HCT116 (cell line): ENCODE results near the gene RPL39L. TPM values are rescaled to one million over a fixed set of nuclear protein-coding genes. Genes with fewer than 3 reads are reported as not detected.

Experiments used
- ATAC-seq: fragments of 200-7000 bp; cut with Tn5 transposase; 2 replicates; pipeline ENCODE4 v1.9.1; 2020; ENCODE audit warnings: mild to moderate bottlenecking, moderate library complexity
- BruUV-seq: library from RNA; stranded (reverse); fragments of 400-500 nt; replicated peaks from 2 replicates; lab custom pipeline; 2021; lab: Mats Ljungman, UMichigan
- CTCF ChIA-PET: fragments of 300-600 bp; sonication (Branson Sonifier 250); formaldehyde crosslinking; loops from one replicate; lab custom pipeline; 2021; ENCODE audit warnings: antibody characterized with exemption; lab: Charles Lee
- POLR2A ChIA-PET: fragments of 300-600, 350-600 bp; sonication (Branson Sonifier 250); formaldehyde crosslinking; loops from one replicate; lab custom pipeline; 2021; ENCODE audit warnings: antibody characterized with exemption; lab: Charles Lee
- RAD21 ChIA-PET, 2 experiments: fragments of 300-600 bp; sonication (Branson Sonifier 250); formaldehyde crosslinking; loops; one replicate each; lab custom pipeline; 2023; ENCODE audit warnings: low total read pairs in 2 of 2; ENCODE audit not compliant: uncharacterized antibody in 2 of 2, unreplicated experiment in 2 of 2, low non-redundant PET in 1 of 2; lab: Charles Lee
- DNase-seq: peaks from one replicate; pipeline ENCODE4 v3.0.0-alpha.2; 2010; ENCODE audit warnings: low read depth, low spot score
- H2AFZ ChIP-seq: fragments of 200-600 bp; shearing (Covaris generic), sonication (generic); 2 replicates; pipeline ENCODE4 v1.6.1; 2017; ENCODE audit warnings: low read depth, mixed run types, mixed read lengths, antibody characterized with exemption, low read length; ENCODE audit not compliant: poor library complexity, severe bottlenecking
- H3K27ac ChIP-seq: 2 replicates; pipeline ENCODE4 v1.5.1; 2012; ENCODE audit warnings: low read depth, low read length
- H3K27me3 ChIP-seq: fragments of 200-600 bp; sonication (generic); 2 replicates; pipeline ENCODE4 v1.6.1; 2016; ENCODE audit warnings: mixed run types, low read length, mixed read lengths; ENCODE audit not compliant: insufficient read depth
- H3K36me3 ChIP-seq, 2 experiments: fragments of 200-500 bp in 1 of 2; fragments of 200-600 bp in 1 of 2; sonication (Bioruptor generic) in 1 of 2; sonication (generic) in 1 of 2; 2 replicates each; pipeline versions ENCODE4 v1.5.1 to v1.6.1; 2014 to 2016; ENCODE audit warnings: low read length in 2 of 2, inconsistent platforms in 1 of 2, mixed read lengths in 1 of 2, mixed run types in 1 of 2; ENCODE audit not compliant: insufficient read depth in 2 of 2, control insufficient read depth in 1 of 2
- H3K4me1 ChIP-seq, 2 experiments: fragments of 200-600 bp in 1 of 2; sonication (generic) in 1 of 2; 2 replicates each; pipeline versions ENCODE4 v1.5.1 to v1.6.1; 2012 to 2017; ENCODE audit warnings: low read length in 2 of 2, inconsistent platforms in 1 of 2, mild to moderate bottlenecking in 1 of 2, mixed read lengths in 1 of 2, mixed run types in 1 of 2, moderate library complexity in 1 of 2; ENCODE audit not compliant: insufficient read depth in 2 of 2, control insufficient read depth in 1 of 2
- H3K4me2 ChIP-seq: fragments of 200-600 bp; sonication (generic); 2 replicates; pipeline ENCODE4 v1.6.1; 2017; ENCODE audit warnings: mixed run types, low read length, mixed read lengths
- H3K4me3 ChIP-seq, 2 experiments: fragments of 200-600 bp in 1 of 2; sonication (generic) in 1 of 2; replicated peaks in 1 of 2; 2 replicates each; pipeline ENCODE4 v1.5.1; 2011 to 2016; ENCODE audit warnings: low read length in 2 of 2, control low read depth in 1 of 2, low read depth in 1 of 2, mild to moderate bottlenecking in 1 of 2, mixed read lengths in 1 of 2, mixed run types in 1 of 2
- H3K79me2 ChIP-seq: fragments of 200-600 bp; sonication (generic); 2 replicates; pipeline ENCODE4 v1.6.1; 2017; ENCODE audit warnings: mild to moderate bottlenecking, mixed run types, low read length, moderate library complexity, mixed read lengths; ENCODE audit not compliant: insufficient read depth
- H3K9ac ChIP-seq: fragments of 200-600 bp; sonication (generic); 2 replicates; pipeline ENCODE4 v1.6.1; 2016; ENCODE audit warnings: low read length, mixed read lengths
- H3K9me2 ChIP-seq: fragments of 200-600 bp; sonication (generic), shearing (Covaris generic); 2 replicates; pipeline ENCODE4 v1.6.1; 2017; ENCODE audit warnings: mixed run types, mild to moderate bottlenecking, moderate library complexity; ENCODE audit not compliant: insufficient read depth
- H3K9me3 ChIP-seq, 2 experiments: fragments of 200-500 bp in 1 of 2; fragments of 200-600 bp in 1 of 2; sonication (Bioruptor generic) in 1 of 2; sonication (generic) in 1 of 2; 2 replicates each; pipeline ENCODE4 v1.6.1; 2014 to 2017; ENCODE audit warnings: low read length in 2 of 2, mixed read lengths in 2 of 2, inconsistent platforms in 1 of 2, low read depth in 1 of 2, mild to moderate bottlenecking in 1 of 2, mixed run types in 1 of 2, moderate library complexity in 1 of 2; ENCODE audit not compliant: control insufficient read depth in 1 of 2, insufficient read depth in 1 of 2
- H4K20me1 ChIP-seq: fragments of 200-600 bp; sonication (generic), shearing (Covaris generic); 2 replicates; pipeline ENCODE4 v1.6.1; 2017; ENCODE audit warnings: mixed run types, mild to moderate bottlenecking, moderate library complexity; ENCODE audit not compliant: insufficient read depth
- CBX3 ChIP-seq: IDR thresholded peaks from 2 replicates; pipeline ENCODE4 v1.6.1; 2012; ENCODE audit warnings: low read depth
- CEBPB ChIP-seq: IDR thresholded peaks from 2 replicates; pipeline ENCODE4 v1.6.1; 2012; ENCODE audit warnings: low read depth
- CTCF ChIP-seq, 3 experiments: fragments of 200-600 bp in 1 of 3; sonication (generic) in 1 of 3; IDR thresholded peaks in 2 of 3; conservative IDR thresholded peaks in 1 of 3; 2 replicates each; pipeline ENCODE4 v1.5.1; 2012 to 2017; ENCODE audit warnings: low read depth in 2 of 3, low read length in 2 of 3, antibody characterized with exemption in 1 of 3, borderline replicate concordance in 1 of 3, control low read depth in 1 of 3, mild to moderate bottlenecking in 1 of 3, mixed read lengths in 1 of 3, mixed run types in 1 of 3, moderate library complexity in 1 of 3; ENCODE audit not compliant: insufficient read depth in 1 of 3
- EGR1 ChIP-seq: IDR thresholded peaks from 2 replicates; pipeline ENCODE4 v1.6.1; 2012; ENCODE audit warnings: low read depth
- ELF1 ChIP-seq: IDR thresholded peaks from 2 replicates; pipeline ENCODE4 v1.6.1; 2012; ENCODE audit warnings: low read depth, borderline replicate concordance
- EZH2phosphoT487 ChIP-seq: fragments of 200-600 bp; IDR thresholded peaks from 2 replicates; pipeline ENCODE4 v1.6.1; 2018; ENCODE audit warnings: antibody characterized with exemption, borderline replicate concordance
- FOSL1 ChIP-seq: IDR thresholded peaks from 2 replicates; pipeline ENCODE4 v1.6.1; 2012; ENCODE audit warnings: low read depth
- JUND ChIP-seq: IDR thresholded peaks from 2 replicates; pipeline ENCODE4 v1.6.1; 2012
- MAX ChIP-seq: IDR thresholded peaks from 2 replicates; pipeline ENCODE4 v1.6.1; 2012
- POLR2A ChIP-seq: IDR thresholded peaks from 2 replicates; pipeline ENCODE4 v1.7.0; 2011; ENCODE audit warnings: borderline replicate concordance; ENCODE audit not compliant: insufficient read depth, insufficient read length; ENCODE audit errors: extremely low read depth
- POLR2AphosphoS5 ChIP-seq: IDR thresholded peaks from 2 replicates; pipeline ENCODE4 v1.6.1; 2011; ENCODE audit warnings: mild to moderate bottlenecking, low read depth, low read length, moderate library complexity
- SIN3A ChIP-seq: IDR thresholded peaks from 2 replicates; pipeline ENCODE4 v1.6.1; 2012; ENCODE audit warnings: low read depth
- SP1 ChIP-seq: IDR thresholded peaks from 2 replicates; pipeline ENCODE4 v1.6.1; 2012; ENCODE audit warnings: low read depth
- YY1 ChIP-seq: IDR thresholded peaks from 2 replicates; pipeline ENCODE4 v1.6.1; 2011; ENCODE audit warnings: low read length, low read depth, moderate library complexity, mild to moderate bottlenecking; ENCODE audit not compliant: insufficient replicate concordance; ENCODE audit errors: extremely low read depth
- ZBTB33 ChIP-seq: IDR thresholded peaks from 2 replicates; pipeline ENCODE4 v1.6.1; 2011; ENCODE audit warnings: mild to moderate bottlenecking, low read length, moderate library complexity; ENCODE audit not compliant: insufficient replicate concordance; ENCODE audit errors: extremely low read depth
- ZFX ChIP-seq: fragments of 450-650 bp; IDR thresholded peaks from 2 replicates; pipeline ENCODE4 v1.6.1; 2017
- ZNF274 ChIP-seq: fragments of 200-500 bp; sonication (Bioruptor generic); IDR thresholded peaks from 2 replicates; pipeline ENCODE4 v1.6.1; 2014; ENCODE audit warnings: mild to moderate bottlenecking, low read depth, low read length, inconsistent platforms
- intact Hi-C: fragments of 100-400 bp; cut with micrococcal nuclease; formaldehyde crosslinking; loops from 2 replicates; pipeline ENCODE4 v1.10.0; 2022
- total RNA-seq: library from RNA; stranded (reverse); gene quantifications from one replicate; pipeline ENCODE4 v1.2.1, GENCODE V29; 2021; ENCODE audit not compliant: unreplicated experiment
- TF ChIP-seq, protein P1 (sequence below): IDR thresholded peaks from 2 replicates; pipeline ENCODE4 v1.6.1; 2012
- TF ChIP-seq, protein P2 (sequence below): IDR thresholded peaks from 2 replicates; pipeline ENCODE4 v1.6.1; 2012; ENCODE audit warnings: low read depth

The RPL39L gene
- total RNA-seq, 1 experiment from 2014 or later, result not detected

DNA sequence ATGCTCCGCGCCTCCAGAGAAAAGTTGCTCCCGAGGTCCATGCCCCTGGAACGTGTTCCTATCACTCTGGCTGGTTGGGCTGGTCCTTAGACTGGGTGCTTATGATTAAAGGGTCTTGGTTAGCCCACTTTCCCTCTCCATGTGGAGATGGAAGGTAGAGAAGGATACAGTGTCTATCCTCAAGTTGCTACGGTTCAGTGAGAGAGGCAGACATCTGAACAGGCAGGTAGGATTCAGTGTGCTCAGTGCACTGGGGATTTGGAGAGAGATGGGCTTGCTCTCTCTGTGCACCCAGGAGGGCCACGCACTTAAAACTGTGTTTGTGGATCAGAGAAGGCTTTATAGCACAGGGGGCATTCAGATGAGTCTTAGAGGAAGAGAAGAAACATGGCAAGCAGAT is 63.0 kb downstream of the RPL39L start (continued):
- no peak for TF ChIP-seq CTCF (IDR thresholded peaks at IDR 0.05 in 2 of 3, conservative IDR thresholded peaks at IDR 0.05 in 1 of 3; ENCODE audit: borderline replicate concordance in 1 of 3, insufficient read depth in 1 of 3, low read depth in 2 of 3, low read length in 2 of 3)
- no peak for TF ChIP-seq CEBPB
- TF ChIP-seq POLR2A, result no peak
- no peak for TF ChIP-seq CBX3
- TF ChIP-seq JUND, result no peak
- TF ChIP-seq, protein P1, sequence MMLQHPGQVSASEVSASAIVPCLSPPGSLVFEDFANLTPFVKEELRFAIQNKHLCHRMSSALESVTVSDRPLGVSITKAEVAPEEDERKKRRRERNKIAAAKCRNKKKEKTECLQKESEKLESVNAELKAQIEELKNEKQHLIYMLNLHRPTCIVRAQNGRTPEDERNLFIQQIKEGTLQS, result no peak
- TF ChIP-seq ELF1, result no peak

DNA sequence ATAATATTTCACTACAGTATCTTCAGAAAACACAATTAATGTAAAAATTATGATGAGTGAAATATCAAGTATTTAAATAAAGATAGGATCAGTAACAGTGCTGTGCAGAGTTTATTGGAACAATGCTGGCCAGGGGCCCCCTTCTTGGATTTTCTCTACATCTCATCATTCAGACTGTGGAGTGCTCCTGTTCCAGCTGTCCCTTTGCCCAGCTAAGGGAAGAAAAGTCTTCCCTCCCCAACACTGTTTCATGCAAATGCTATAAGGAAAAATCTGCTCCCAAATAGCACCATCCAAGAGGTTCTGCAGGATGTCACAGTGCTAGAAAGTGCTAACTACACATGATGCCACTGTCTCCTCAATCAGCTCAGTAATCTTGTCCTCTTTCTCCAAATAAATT is 64.5 kb downstream of the RPL39L start:
- ChIA-PET CTCF (no interaction called here), POLR2A (no interaction called here), RAD21 (no interaction called here)
- Histone ChIP-seq H3K79me2 (no peaks in the 10 kb centered on the region), H2AFZ (no peak overlapping the region), H3K4me3 (no peak overlapping the region), H3K27me3 (no peaks in the 10 kb centered on the region), H4K20me1 (no peaks in the 10 kb centered on the region), H3K36me3 (no peaks in the 10 kb centered on the region), H3K27ac (no peak overlapping the region), H3K9me2 (no peaks in the 10 kb centered on the region), H3K9ac (no peak overlapping the region), H3K4me1 (no peaks in the 10 kb centered on the region), H3K9me3 (no peaks in the 10 kb centered on the region), H3K4me2 (no peak overlapping the region)
- intact Hi-C loops, result no loop called here
- no TSS peak for BruUV-seq
- DNase-seq (no peak), ATAC-seq (no peak)
- TF ChIP-seq ZNF274 (no peak), POLR2AphosphoS5 (no peak), ZBTB33 (no peak), SP1 (no peak), POLR2A (no peak), ELF1 (no peak), CEBPB (no peak), ZFX (no peak), FOSL1 (no peak), YY1 (no peak), MAX (no peak), EGR1 (no peak), EZH2phosphoT487 (no peak), JUND (no peak), SIN3A (no peak)
- TF ChIP-seq, protein P1, result no peak
- TF ChIP-seq, protein P2, sequence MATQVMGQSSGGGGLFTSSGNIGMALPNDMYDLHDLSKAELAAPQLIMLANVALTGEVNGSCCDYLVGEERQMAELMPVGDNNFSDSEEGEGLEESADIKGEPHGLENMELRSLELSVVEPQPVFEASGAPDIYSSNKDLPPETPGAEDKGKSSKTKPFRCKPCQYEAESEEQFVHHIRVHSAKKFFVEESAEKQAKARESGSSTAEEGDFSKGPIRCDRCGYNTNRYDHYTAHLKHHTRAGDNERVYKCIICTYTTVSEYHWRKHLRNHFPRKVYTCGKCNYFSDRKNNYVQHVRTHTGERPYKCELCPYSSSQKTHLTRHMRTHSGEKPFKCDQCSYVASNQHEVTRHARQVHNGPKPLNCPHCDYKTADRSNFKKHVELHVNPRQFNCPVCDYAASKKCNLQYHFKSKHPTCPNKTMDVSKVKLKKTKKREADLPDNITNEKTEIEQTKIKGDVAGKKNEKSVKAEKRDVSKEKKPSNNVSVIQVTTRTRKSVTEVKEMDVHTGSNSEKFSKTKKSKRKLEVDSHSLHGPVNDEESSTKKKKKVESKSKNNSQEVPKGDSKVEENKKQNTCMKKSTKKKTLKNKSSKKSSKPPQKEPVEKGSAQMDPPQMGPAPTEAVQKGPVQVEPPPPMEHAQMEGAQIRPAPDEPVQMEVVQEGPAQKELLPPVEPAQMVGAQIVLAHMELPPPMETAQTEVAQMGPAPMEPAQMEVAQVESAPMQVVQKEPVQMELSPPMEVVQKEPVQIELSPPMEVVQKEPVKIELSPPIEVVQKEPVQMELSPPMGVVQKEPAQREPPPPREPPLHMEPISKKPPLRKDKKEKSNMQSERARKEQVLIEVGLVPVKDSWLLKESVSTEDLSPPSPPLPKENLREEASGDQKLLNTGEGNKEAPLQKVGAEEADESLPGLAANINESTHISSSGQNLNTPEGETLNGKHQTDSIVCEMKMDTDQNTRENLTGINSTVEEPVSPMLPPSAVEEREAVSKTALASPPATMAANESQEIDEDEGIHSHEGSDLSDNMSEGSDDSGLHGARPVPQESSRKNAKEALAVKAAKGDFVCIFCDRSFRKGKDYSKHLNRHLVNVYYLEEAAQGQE, result no peak
